Iris pigment epithelial cell (primary cell): ENCODE results near the gene SPAM1.
A peak's percentile ranks its signal among the peaks of the same experiment; 100 is the strongest.
"Not testable (repeated sequence)": the region's sequence is repeated elsewhere in the genome, so short reads cannot be mapped to it uniquely, and the experiment has no call there.

Experiments used
- DNase-seq: peaks from one replicate; pipeline ENCODE4 v3.0.0-alpha.2; 2011; ENCODE audit warnings: low read depth

The SPAM1 gene, protein sequence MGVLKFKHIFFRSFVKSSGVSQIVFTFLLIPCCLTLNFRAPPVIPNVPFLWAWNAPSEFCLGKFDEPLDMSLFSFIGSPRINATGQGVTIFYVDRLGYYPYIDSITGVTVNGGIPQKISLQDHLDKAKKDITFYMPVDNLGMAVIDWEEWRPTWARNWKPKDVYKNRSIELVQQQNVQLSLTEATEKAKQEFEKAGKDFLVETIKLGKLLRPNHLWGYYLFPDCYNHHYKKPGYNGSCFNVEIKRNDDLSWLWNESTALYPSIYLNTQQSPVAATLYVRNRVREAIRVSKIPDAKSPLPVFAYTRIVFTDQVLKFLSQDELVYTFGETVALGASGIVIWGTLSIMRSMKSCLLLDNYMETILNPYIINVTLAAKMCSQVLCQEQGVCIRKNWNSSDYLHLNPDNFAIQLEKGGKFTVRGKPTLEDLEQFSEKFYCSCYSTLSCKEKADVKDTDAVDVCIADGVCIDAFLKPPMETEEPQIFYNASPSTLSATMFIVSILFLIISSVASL

DNA sequence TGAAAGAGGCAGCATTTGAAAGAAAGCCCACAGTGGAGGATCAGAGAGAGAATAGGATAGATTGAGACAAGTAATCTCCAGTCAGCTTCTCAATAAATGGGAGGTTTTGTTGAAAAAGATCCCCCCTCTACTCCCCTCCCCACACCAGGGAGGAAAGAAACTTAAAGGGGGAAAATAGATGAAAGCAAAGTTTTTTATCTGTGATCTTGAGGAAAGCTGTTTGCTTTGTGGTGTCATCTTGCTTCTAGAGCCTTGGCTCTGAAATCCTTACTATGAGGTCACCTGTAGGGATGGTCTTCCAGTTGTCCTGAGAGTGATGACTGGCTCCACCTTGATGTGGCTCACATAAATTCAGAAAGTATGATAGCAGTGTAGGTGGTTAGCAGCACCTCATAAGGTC is at the start of gene SPAM1:
Gene SPAM1 (plus strand): TSS at position 301 of the 400 bp plus-strand sequence. CDS start 28,330 bp downstream, outside the sequence.
- DNase-seq = no peak

DNA sequence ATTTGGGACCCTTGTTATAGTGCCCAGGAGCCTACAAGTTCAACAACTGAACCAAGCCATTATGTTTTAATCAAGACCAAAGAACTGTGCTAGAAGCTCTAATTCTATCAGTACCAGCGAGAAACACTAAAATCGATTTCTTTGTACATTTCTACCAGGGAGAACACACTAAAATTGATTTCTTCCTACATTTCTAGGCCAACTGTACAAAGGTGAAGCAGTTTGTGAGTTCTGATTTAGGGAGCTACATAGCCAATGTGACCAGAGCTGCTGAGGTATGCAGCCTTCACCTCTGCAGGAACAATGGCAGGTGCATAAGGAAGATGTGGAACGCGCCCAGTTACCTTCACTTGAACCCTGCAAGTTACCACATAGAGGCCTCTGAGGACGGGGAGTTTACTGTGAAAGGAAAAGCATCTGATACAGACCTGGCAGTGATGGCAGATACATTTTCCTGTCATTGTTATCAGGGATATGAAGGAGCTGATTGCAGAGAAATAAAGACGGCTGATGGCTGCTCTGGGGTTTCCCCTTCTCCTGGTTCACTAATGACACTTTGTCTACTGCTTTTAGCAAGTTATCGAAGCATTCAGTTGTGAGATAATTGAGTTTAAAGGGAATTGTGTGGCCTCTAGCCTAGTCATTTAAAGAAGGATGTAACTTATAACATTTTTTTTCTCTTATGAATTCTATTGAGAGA is 48.3 kb upstream of the SPAM1 start:
- DNase-seq = no peak

DNA sequence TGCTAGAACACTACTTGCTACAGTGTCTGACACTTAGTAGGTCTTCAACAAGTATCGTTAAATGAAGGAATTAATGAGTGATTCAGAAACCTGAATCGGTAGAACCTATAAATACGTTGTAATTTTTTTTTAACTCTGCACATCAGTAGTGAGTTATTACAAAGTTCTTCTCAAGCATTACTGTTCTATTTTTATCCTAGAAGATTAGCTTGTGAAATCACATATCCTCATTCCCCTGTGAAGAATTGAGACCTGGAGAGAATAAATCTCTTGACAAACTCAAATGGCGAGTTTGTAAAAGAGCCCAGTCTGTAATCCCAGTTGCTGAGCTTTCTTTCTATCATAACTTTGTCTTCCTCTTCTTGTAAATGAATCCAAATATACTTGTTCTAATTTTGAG is 45.4 kb upstream of the SPAM1 start:
- DNase-seq = no peak

DNA sequence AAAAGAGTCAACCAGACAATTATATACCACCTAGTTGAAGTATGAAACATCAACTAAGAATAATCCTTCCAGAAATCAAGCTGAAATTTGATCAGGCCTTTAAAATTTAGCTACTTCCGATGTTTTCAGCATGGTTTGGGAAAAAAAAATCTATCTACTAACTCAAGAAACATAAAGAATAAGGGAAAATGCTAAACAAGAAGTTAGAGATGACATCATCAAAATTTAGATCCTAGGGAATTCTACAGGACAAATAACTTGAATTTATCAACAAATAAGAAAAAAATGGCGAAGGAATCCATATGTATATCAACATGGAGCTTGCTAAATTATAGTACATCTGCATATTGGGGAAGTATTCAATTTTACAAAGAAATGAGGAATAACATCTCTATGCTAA is 43.7 kb upstream of the SPAM1 start:
- DNase-seq = no peak

DNA sequence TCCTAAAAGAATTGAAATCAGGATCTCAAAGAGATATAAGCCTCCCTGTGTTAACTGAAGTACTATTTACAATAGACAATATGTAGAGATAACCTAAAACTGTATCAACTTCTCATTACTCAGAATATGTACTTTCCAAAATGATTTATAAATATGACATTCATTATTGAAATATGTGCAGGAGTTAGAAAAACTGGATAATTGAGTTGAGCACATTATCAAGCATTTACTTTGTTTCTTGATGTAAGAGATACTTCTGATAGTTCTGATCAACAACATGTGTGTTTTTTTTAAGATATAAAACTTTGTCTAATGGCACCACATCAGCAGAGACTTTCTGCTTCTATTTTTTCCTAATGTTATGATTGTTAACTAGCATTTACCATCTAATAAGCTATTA is 41.9 kb upstream of the SPAM1 start:
- DNase-seq = no peak

DNA sequence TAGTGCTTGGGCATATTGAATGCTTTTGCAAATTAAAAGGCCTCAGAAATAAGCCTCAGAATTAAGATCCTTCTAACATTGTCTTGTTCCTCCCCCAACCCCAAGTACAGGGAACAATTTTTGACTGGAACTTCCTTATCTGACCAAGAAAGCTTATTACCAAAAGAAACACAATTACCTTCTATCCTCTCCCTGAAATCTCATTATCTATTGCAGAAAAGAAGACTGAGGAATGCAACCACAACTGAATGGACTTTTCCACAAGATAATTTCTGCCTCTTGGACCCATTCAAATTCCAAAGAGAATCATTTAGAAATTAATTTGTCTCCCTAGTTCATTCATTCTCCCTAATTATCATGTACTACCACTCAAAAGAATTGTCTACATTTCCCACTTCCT is 36.8 kb upstream of the SPAM1 start:
- DNase-seq = no peak

DNA sequence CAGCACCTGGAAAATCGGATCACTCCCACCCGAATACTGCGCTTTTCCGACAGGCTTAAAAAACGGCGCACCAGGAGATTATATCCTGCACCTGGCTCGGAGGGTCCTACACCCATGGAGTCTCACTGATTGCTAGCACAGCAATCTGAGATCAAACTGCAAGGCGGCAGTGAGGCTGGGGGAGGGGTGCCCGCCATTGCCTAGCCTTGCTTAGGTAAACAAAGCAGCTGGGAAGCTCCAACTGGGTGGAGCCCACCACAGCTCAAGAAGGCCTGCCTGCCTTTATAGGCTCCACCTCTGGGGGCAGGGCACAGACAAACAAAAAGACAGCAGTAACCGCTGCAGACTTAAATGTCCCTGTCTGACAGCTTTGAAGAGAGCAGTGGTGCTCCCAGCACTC is 30.3 kb upstream of the SPAM1 start:
- DNase-seq = not testable (repeated sequence)

DNA sequence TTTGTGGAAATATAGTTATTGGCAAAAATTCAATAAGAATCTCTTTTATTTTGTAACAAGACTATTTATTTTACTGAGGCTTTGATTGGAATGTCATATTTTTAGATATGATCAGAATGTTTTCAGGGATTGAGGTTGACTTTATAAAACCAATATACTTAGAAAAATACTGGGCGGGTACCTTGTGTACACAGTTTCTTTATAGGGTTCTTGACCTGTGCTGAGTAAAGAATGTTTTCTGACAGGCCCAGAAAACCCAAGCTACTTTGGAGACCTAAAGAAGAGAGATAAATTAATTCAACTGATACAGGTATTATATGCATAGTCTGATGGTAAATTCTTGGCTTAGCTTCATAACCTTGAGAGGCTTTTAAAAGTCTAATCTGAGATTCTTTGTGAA is 23.9 kb upstream of the SPAM1 start:
- DNase-seq = no peak

DNA sequence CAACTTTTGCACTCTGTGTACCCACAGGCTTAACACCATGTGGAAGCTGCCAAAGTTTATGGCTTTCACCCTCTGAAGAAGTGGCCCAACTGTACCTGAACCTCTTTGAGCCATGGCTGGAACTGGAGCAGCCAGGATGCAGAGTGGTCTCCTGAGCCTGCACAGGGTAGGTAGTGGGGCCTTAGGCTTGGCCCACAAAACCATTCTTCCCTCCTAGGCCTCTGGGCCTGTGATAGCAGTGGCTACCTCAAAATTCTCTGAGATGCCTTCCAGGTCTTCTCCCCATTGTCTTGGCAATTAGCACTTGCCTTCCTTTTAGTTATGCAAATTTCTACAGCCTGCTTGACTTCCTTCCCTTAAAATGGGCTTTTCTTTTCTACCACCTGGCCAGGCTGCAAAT is 19.3 kb upstream of the SPAM1 start:
- DNase-seq = no peak

DNA sequence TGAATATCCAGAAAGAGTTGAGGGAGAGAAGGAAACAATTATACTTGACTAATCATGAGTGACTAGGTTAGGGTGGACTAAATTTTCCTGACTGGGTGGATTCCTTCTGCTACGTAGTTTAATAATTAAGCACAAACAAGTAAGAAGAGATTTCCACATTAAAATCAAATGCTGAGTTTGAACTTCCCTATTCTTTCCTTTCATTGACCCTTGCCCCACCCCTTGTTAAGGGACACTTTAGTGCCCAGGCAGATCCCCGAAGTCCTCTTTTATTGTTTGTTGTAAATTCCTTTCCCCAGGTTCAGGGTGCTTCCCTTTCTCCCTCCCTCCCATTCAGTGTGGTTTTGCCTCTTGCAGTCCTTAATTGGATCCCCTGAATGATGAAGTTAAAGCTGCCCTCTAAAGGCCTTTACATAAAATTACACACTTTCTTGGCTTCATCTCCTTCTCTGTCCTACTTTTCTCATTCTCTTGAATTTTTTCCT is 8.8 kb upstream of the SPAM1 start:
- DNase-seq = peak; percentile 28

DNA sequence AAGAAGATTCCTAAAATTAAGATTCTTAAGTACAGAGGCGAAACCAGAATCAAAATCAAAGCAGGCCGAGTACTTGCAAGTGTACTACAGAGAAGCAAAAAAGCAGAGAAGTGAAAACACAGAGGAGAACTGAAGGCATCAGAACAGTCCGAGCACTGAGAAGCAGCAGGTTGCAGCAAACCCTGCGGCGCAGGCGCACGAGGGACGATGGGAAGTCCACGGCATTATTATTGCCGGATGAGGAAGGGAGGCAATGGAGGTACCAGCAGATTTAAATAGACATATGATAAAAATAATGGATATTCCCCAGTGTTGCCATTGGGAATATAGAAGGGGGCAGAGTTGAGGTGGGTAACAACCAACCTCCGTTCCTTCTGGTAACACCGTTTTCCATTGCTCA is 7.2 kb upstream of the SPAM1 start:
- no peak for DNase-seq

DNA sequence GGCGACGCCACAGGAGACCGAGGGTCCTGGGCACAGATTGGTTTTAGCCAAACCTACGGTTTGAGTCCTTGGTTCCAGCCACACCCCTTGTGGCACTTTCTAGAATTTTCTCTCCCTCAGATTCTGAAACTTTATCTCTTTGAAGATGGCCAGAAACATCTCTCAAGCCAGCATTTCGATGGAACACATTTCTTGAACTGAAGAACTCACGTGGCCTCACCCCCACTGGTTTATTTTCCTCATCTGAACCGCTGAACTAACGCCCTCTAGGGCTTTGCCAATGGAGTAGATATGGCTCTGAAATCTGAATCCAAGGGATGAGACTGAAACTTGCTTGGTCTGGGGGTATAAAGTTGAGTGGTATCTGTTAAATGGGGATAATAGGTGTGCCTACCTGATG is 6.7 kb upstream of the SPAM1 start:
- DNase-seq = no peak

DNA sequence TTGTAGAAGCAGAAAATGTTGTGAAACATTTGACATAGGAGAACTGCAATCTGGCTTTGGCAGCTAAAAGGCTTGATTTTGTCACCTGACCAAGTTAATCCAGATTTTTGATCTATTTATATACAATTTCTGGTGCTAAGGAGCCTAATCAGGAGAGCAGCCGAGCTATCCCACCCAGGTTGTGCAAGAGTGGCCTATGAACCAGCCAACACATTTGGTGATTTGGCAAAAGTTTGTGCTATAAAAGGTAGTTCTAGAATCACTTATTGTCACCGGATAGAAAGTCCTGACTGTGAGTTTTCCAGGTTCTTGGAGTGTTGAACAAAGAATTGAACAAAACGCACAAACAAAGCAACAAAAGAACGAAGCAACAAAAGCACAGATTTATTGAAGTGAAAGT is 1.4 kb upstream of the SPAM1 start:
- DNase-seq = no peak

DNA sequence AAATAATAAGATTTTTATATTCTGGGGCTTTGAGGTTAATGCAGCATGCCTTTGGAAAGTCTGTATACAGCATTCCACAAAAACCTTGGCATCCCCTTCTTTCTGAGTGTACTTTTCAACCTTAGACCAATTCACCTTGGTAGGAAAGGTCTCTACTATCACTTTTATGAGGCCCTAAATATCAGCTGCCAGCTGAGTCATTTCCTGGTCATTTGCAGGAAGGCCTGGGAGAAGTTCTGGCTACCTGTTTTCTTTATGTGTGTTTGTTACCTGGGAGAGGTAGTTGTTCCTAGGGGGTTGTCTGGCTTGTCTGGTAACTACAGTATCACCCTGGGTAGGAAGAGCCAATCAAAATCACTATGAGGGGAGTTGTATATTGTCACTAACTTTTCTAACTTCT is 4.1 kb downstream of the SPAM1 start:
- no peak for DNase-seq

DNA sequence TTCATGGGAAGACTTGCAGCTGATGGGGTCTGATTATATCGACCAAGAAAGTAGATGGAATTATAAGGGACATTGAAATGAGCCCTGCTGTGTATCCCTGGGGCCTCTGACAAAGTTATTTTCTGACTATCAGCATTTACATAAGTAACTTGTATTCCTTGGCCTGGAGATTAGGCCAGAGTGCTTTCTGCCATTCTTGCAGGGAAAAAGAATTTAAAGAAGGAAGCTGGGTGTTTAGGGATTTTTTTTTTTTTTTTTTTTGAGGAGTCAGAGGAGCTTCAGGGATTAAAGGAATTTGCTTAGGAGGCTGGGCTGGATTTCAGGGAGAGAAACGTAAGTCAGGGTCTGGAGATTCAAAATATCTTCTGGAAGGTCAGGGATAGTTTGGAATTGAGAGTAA is 4.6 kb downstream of the SPAM1 start:
- DNase-seq = no peak

DNA sequence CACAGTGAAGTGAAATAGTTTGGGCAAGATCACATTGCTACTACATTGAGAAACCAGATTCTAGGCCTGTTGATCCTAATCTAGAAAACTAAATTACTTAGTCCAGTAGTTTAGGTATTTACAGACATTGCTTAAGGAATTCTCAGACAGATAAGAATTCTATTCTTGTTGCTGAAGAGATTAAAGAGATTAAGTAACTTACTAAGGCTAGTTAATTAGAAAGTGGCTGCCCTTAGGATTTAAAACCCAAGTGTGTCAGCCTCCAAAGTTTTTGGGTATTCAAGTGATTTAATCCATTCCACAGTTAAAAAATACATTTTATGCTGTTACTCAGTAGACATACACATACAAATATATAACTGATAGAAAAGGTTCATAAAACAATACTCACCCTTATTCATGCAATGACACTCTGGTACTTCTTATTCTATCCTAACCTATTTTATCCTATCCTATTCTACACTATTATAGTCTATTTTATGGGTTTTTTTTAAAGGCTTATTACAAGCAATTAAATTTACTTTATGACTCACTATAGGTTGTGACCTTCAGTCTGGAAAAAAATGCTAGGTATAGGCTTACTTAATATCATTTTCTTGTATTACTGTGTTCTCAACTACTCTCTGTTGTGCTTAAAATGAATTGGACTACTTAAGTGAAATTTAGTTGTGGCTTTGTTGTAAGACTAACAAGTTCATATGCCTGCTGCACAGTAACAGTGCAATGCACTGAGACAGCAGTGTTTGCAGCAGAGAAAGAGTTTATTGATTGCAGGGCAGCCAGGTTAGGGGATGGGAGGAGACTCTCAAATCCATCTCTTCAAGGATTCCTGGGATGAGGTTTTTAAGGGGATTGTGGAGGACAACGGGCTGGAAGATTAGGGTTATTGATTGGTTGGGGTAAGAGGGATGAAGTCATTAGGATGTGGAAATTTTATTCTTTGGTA is 10.7 kb downstream of the SPAM1 start:
- DNase-seq = peak; percentile 1

DNA sequence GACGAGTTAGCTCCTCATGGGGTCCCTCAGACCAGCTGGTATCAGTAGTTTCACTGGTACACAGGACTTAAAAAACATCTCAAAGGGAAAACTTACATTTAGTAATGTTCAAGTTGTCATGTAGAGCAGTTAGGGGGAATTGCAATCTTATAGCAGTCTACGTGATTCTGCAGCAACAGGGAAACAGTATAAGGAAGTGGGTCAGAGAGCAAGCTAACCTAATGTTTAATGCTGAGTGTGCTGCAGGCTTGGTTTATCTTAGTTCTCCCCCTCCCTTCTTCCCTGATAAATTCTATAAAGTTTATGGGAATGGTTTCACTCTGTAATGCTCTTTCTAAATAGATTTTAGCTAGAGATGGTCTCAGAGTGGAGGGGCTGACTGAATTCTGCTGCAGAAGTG is 11.3 kb downstream of the SPAM1 start:
- no peak for DNase-seq

DNA sequence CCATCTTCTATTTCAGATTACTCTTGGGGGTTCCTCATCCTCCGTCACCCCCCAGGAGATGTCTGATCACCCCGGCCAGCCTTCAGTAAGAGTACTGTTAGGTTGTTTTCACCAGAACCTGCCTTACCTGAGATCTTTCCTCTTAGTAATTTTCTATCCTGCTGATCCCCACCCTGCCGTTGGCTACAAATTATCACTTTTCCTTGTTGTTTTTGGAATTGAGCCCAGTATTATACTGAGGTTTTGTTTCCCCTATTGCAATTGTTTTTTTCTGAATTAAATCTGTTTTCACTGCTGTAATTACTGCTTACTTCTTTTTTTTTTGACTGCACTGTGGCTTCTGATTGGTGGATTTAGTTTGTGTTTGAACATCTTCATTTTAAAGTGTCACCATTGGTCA is 14.7 kb downstream of the SPAM1 start:
- no peak for DNase-seq

DNA sequence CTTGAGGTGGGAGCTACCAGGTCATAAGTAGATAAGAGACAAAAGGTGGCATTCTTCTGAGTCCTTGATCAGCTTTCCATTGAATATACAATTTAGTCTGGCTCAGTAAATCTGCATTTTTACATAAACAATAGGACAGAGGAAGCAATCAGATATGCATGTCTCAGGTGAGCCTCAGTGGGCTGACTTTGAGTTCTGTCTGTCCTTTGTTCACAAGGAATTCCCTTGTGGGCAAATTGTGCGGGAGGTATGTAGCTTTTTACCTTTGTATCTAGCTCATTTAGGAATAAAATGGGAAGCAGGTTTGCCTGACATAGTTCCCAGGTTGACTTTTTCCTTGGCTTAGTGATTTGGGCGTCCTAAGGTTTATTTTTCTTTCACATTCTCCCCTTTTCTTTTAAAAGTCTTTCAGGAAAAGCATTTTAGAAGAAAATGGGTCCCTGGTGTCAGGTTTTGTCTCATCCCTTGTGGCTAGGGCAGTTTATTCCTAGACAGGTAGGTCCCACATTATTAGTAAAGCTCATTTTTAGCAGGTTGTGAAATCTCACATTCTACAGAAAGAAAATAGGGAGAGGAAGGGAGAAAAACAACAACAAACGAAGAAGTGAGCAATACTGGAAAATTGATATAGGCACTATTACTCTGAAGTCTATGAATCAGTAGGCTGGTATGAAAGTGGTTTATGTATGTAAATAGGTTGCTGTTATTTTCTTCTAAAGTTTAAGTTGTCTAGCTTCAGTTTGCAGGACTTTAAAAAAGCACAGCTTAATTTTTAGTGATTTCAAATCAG is 16.5 kb downstream of the SPAM1 start:
- DNase-seq = no peak

DNA sequence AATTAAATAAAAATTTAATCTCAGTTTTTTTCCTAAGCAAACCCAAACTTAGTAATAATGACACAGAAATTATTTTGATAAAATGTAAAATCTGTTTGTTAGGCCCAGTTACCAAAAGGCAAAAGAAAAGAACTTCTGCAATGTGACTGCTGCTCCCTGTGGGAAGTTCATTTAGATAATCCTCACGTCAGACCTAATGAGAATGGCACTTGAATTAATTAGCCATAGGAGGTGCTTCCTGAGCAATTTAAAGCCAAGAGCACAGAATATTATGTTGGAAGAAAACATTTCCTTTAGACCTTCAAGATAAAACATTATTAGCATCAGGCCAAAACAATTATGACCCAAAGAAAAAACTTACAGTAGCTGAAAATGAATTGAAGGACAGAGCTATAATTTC is 19.4 kb downstream of the SPAM1 start:
- no peak for DNase-seq

DNA sequence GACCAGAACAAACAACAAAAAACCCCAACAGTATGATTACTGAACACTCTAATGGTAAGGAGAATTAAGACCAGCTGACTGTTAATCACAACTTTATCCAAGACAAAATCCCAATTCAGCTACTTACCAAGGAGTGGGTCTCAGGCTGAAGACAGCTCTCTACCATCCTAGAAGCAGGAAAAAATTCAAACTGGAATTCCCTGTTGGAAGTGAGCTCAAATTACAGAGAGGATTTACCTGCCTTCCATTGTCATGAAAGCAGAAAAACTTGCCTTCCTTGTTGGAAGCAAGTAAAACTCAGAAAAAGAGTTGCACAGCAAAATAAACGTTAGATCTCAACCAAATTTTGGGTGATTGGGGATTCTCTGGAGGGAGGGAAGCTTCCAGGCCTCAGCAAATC is 20.9 kb downstream of the SPAM1 start:
- DNase-seq = no peak
